GM19351 (cell line): ENCODE results near the gene SEPSECS.

Experiments used
- ATAC-seq: cut with Tn5 transposase; IDR thresholded peaks from one replicate; pipeline ENCODE4 v1.9.1; 2021; ENCODE audit warnings: mild to moderate bottlenecking, moderate library complexity; ENCODE audit not compliant: unreplicated experiment

Gene SEPSECS

GRCh38 chr4:25111648-25112196 is 48.5 kb downstream of the SEPSECS start:
- no peak for ATAC-seq

- ATAC-seq: no peak
Measured at GRCh38 chr4:25110527-25111329, 49.5 kb downstream of the SEPSECS start.

- no peak for ATAC-seq
Measured at GRCh38 chr4:25109511-25109910, 50.7 kb downstream of the SEPSECS start.

- no peak for ATAC-seq
Measured at GRCh38 chr4:25108556-25108955, 51.7 kb downstream of the SEPSECS start.

- ATAC-seq: no peak
Measured at GRCh38 chr4:25107827-25108516, 52.3 kb downstream of the SEPSECS start.

GRCh38 chr4:25106363-25107151 is 53.7 kb downstream of the SEPSECS start:
- ATAC-seq: no peak

GRCh38 chr4:25104591-25104990 is 55.7 kb downstream of the SEPSECS start:
- no peak for ATAC-seq

GRCh38 chr4:25103418-25103817 is 56.8 kb downstream of the SEPSECS start:
- no peak for ATAC-seq

GRCh38 chr4:25101836-25102235 is 58.4 kb downstream of the SEPSECS start:
- ATAC-seq: no peak

- ATAC-seq: no peak
Measured at GRCh38 chr4:25100710-25101109, 59.5 kb downstream of the SEPSECS start.

- ATAC-seq: no peak
Measured at GRCh38 chr4:25100021-25100555, 60.2 kb downstream of the SEPSECS start.

GRCh38 chr4:25098964-25099891 is 61.0 kb downstream of the SEPSECS start:
- ATAC-seq: no peak

GRCh38 chr4:25096981-25097443 is 63.2 kb downstream of the SEPSECS start:
- ATAC-seq: no peak

GRCh38 chr4:25096251-25096980 is 63.8 kb downstream of the SEPSECS start:
- no peak for ATAC-seq

- no peak for ATAC-seq
Measured at GRCh38 chr4:25095837-25096236, 64.4 kb downstream of the SEPSECS start.

GRCh38 chr4:25092139-25092538 is 68.1 kb downstream of the SEPSECS start:
- no peak for ATAC-seq

GRCh38 chr4:25090516-25090915 is 69.7 kb downstream of the SEPSECS start:
- no peak for ATAC-seq

GRCh38 chr4:25089051-25089763 is 71.0 kb downstream of the SEPSECS start:
- no peak for ATAC-seq
